HG02798 (cell line): ENCODE results near the gene YES1.
"Not testable (repeated sequence)": the region's sequence is repeated elsewhere in the genome, so short reads cannot be mapped to it uniquely, and the experiment has no call there.

Experiments
- ATAC-seq: cut with Tn5 transposase; IDR thresholded peaks from one replicate; pipeline ENCODE4 v1.9.1; 2021; ENCODE audit warnings: mild to moderate bottlenecking; ENCODE audit not compliant: unreplicated experiment, poor library complexity

The YES1 gene

GRCh38 chr18:795383-795782, 16.7 kb downstream of the YES1 start:
- not testable (repeated sequence) for ATAC-seq

GRCh38 chr18:789397-789796, 22.6 kb downstream of the YES1 start:
- no peak for ATAC-seq

GRCh38 chr18:785242-785641, 26.8 kb downstream of the YES1 start:
- ATAC-seq = no peak

- no peak for ATAC-seq
These were observed 27.4 kb downstream of the YES1 start for GRCh38 chr18:784470-785172.

GRCh38 chr18:778194-778927, 33.7 kb downstream of the YES1 start:
- no peak for ATAC-seq

GRCh38 chr18:777021-777420, 35.0 kb downstream of the YES1 start:
- ATAC-seq = no peak

- not testable (repeated sequence) for ATAC-seq
These were observed 36.0 kb downstream of the YES1 start for GRCh38 chr18:776044-776443.

- no peak for ATAC-seq
These were observed 37.2 kb downstream of the YES1 start for GRCh38 chr18:774811-775210.

- ATAC-seq = no peak
These were observed 37.9 kb downstream of the YES1 start for GRCh38 chr18:773980-774624.

GRCh38 chr18:770583-770961, 41.5 kb downstream of the YES1 start:
- no peak for ATAC-seq

- no peak for ATAC-seq
These were observed 44.1 kb downstream of the YES1 start for GRCh38 chr18:767961-768360.

- no peak for ATAC-seq
These were observed 44.8 kb downstream of the YES1 start for GRCh38 chr18:767084-767882.

GRCh38 chr18:766550-766860, 45.5 kb downstream of the YES1 start:
- ATAC-seq = no peak

- ATAC-seq = no peak
These were observed 46.1 kb downstream of the YES1 start for GRCh38 chr18:765764-766549.

- ATAC-seq = not testable (repeated sequence)
These were observed 52.2 kb downstream of the YES1 start for GRCh38 chr18:759864-760263.

- ATAC-seq = no peak
These were observed 56.5 kb downstream of the YES1 start for GRCh38 chr18:755506-755905.

- ATAC-seq = no peak
These were observed 57.4 kb downstream of the YES1 start for GRCh38 chr18:754656-755055.

- no peak for ATAC-seq
These were observed 61.6 kb downstream of the YES1 start for GRCh38 chr18:750456-750855.

GRCh38 chr18:744832-745597, 67.0 kb downstream of the YES1 start:
- no peak for ATAC-seq
